ENCODE measurements around the gene PIGU.
A peak's percentile ranks its signal among the peaks of the same experiment; 100 is the strongest.

Gene PIGU

GRCh38 chr20:34675993-34676641, 775 bp downstream of the PIGU start:
- no peaks in the 10 kb centered on the region for H3K27me3 ChIP-seq (ENCODE audit: insufficient read depth, poor library complexity, severe bottlenecking)
- H3K27ac ChIP-seq (replicated peaks), result peak overlapping the region; percentile 96
- TF ChIP-seq, protein P1, sequence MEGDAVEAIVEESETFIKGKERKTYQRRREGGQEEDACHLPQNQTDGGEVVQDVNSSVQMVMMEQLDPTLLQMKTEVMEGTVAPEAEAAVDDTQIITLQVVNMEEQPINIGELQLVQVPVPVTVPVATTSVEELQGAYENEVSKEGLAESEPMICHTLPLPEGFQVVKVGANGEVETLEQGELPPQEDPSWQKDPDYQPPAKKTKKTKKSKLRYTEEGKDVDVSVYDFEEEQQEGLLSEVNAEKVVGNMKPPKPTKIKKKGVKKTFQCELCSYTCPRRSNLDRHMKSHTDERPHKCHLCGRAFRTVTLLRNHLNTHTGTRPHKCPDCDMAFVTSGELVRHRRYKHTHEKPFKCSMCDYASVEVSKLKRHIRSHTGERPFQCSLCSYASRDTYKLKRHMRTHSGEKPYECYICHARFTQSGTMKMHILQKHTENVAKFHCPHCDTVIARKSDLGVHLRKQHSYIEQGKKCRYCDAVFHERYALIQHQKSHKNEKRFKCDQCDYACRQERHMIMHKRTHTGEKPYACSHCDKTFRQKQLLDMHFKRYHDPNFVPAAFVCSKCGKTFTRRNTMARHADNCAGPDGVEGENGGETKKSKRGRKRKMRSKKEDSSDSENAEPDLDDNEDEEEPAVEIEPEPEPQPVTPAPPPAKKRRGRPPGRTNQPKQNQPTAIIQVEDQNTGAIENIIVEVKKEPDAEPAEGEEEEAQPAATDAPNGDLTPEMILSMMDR (IDR thresholded peaks at IDR 0.05; ENCODE audit: insufficient read depth, low read length), result no peak
- TF ChIP-seq REST (IDR thresholded peaks at IDR 0.05; ENCODE audit: insufficient replicate concordance, low read depth) (no peak), POLR2AphosphoS5 (IDR thresholded peaks at IDR 0.05; ENCODE audit: low read depth) (no peak), GABPA (IDR thresholded peaks at IDR 0.05; ENCODE audit: low read depth) (no peak)
- peak overlapping the region; percentile 90 for H3K4me3 ChIP-seq (replicated peaks; ENCODE audit: insufficient read depth, low read length)
- DNase-seq (ENCODE audit: low read depth in 1 of 2, low spot score in 1 of 2), result no peak

GRCh38 chr20:34675561-34675960, 1.3 kb downstream of the PIGU start:
- no peak overlapping the region for H3K4me3 ChIP-seq (replicated peaks; ENCODE audit: insufficient read depth, low read length)
- TF ChIP-seq REST (IDR thresholded peaks at IDR 0.05; ENCODE audit: insufficient replicate concordance, low read depth), result no peak
- TF ChIP-seq, protein P1 (IDR thresholded peaks at IDR 0.05; ENCODE audit: insufficient read depth, low read length), result no peak
- no peak for TF ChIP-seq GABPA (IDR thresholded peaks at IDR 0.05; ENCODE audit: low read depth)
- no peak for TF ChIP-seq SPI1 (IDR thresholded peaks at IDR 0.05; ENCODE audit: borderline replicate concordance, low read depth)
- no peak for TF ChIP-seq POLR2AphosphoS5 (IDR thresholded peaks at IDR 0.05; ENCODE audit: low read depth)
- H3K27me3 ChIP-seq (ENCODE audit: insufficient read depth, poor library complexity, severe bottlenecking), result no peaks in the 10 kb centered on the region
- H3K27ac ChIP-seq (replicated peaks), result no peak overlapping the region
- DNase-seq (ENCODE audit: low read depth in 1 of 2, low spot score in 1 of 2), result no peak

DNA sequence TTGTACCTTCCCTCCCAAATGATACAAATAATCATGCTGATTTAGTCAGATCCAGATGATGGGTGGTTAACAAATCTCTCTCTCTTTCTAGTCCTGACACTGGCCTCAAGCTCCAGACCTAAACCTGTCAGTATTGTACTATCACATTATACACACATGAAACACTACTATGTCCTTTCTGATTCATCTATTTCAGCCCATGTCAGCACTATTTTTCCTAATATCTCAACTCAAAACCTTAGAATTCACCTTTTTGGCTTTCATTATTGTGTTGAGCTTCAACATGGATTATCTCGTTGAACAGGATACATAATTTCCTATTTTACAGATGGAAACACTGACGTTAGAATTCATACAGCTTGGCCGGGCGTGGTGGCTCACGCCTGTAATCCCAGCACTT, 3.5 kb downstream of the PIGU start:
- DNase-seq (ENCODE audit: low read depth in 1 of 2, low spot score in 1 of 2), result no peak
- TF ChIP-seq POLR2AphosphoS5 (IDR thresholded peaks at IDR 0.05; ENCODE audit: low read depth), result no peak
- TF ChIP-seq SPI1 (IDR thresholded peaks at IDR 0.05; ENCODE audit: borderline replicate concordance, low read depth), result no peak
- TF ChIP-seq, protein P1 (IDR thresholded peaks at IDR 0.05; ENCODE audit: insufficient read depth, low read length), result no peak
- no peak for TF ChIP-seq GABPA (IDR thresholded peaks at IDR 0.05; ENCODE audit: low read depth)
- TF ChIP-seq REST (IDR thresholded peaks at IDR 0.05; ENCODE audit: insufficient replicate concordance, low read depth), result no peak
- no peaks in the 10 kb centered on the region for H3K27me3 ChIP-seq (ENCODE audit: insufficient read depth, poor library complexity, severe bottlenecking)
- H3K27ac ChIP-seq (replicated peaks), result no peak overlapping the region
- H3K4me3 ChIP-seq (replicated peaks; ENCODE audit: insufficient read depth, low read length), result no peak overlapping the region

All from HL-60 (cell line).